WERI-Rb-1 (cell line): ENCODE measurements around the gene NEURL1.

Experiments used
- DNase-seq: peaks from one replicate; pipeline ENCODE4 v3.0.0-alpha.2; 2020
- H3K27ac ChIP-seq: fragments of 250-450 bp; sonication (Bioruptor Pico); 2 replicates; pipeline ENCODE4 v1.5.1; 2020; ENCODE audit warnings: mild to moderate bottlenecking, moderate library complexity
- H3K27me3 ChIP-seq: fragments of 250-450 bp; sonication (Bioruptor Pico); 2 replicates; pipeline ENCODE4 v1.5.1; 2021; ENCODE audit warnings: mild to moderate bottlenecking, low read depth, moderate library complexity; ENCODE audit not compliant: insufficient read depth, severe bottlenecking
- H3K36me3 ChIP-seq: fragments of 250-450 bp; sonication (Bioruptor Pico); 2 replicates; pipeline ENCODE4 v1.5.1; 2020; ENCODE audit warnings: mild to moderate bottlenecking, moderate library complexity
- H3K4me3 ChIP-seq: 2 replicates; pipeline ENCODE4 v1.5.1; 2011; ENCODE audit warnings: low read depth, mild to moderate bottlenecking, control low read depth, low read length
- H3K9me3 ChIP-seq: fragments of 250-450 bp; sonication (Bioruptor Pico); 2 replicates; pipeline ENCODE4 v1.5.1; 2021; ENCODE audit warnings: mild to moderate bottlenecking, moderate library complexity; ENCODE audit not compliant: severe bottlenecking
- CTCF ChIP-seq: IDR thresholded peaks from 2 replicates; pipeline ENCODE4 v1.5.1; 2011; ENCODE audit warnings: low read depth, mild to moderate bottlenecking, control low read depth, inconsistent platforms, low read length

Gene NEURL1

GRCh38 chr10:103566536-103566935 is 73.0 kb downstream of the NEURL1 start:
- TF ChIP-seq CTCF = no peak
- H3K9me3 ChIP-seq = no peaks in the 10 kb centered on the region
- no peaks in the 10 kb centered on the region for H3K27me3 ChIP-seq
- peaks cover 6% of the 10 kb centered on the region for H3K36me3 ChIP-seq
- H3K4me3 ChIP-seq = no peak overlapping the region
- DNase-seq = no peak
- no peak overlapping the region for H3K27ac ChIP-seq

DNA sequence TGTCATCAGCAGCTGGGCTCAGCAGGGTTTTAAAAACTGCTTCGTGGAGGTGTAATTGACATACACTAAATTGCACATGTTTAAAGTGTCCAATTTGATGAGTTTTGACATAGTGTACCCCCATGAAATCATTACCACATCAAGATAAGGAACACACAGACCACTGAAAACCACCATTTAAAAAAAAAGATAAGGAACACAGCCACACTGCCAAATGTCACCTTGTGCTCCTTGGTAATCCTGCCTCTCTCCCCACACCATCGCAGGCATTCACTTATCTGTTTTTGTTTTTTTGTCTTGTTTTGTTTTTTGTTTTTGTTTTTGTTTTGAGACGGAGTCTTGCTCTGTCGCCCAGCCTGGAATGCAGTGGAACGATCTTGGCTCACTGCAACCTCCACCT is 75.0 kb downstream of the NEURL1 start:
- H3K4me3 ChIP-seq = no peak overlapping the region
- TF ChIP-seq CTCF = no peak
- H3K36me3 ChIP-seq = peaks cover 24% of the 10 kb centered on the region
- no peak overlapping the region for H3K27ac ChIP-seq
- no peaks in the 10 kb centered on the region for H3K9me3 ChIP-seq
- H3K27me3 ChIP-seq = no peaks in the 10 kb centered on the region
- DNase-seq = no peak

GRCh38 chr10:103569896-103570295 is 76.4 kb downstream of the NEURL1 start:
- Histone ChIP-seq H3K27me3 (no peaks in the 10 kb centered on the region), H3K9me3 (no peaks in the 10 kb centered on the region), H3K4me3 (no peak overlapping the region), H3K27ac (no peak overlapping the region), H3K36me3 (peaks cover 24% of the 10 kb centered on the region)
- DNase-seq = no peak
- TF ChIP-seq CTCF = no peak

DNA sequence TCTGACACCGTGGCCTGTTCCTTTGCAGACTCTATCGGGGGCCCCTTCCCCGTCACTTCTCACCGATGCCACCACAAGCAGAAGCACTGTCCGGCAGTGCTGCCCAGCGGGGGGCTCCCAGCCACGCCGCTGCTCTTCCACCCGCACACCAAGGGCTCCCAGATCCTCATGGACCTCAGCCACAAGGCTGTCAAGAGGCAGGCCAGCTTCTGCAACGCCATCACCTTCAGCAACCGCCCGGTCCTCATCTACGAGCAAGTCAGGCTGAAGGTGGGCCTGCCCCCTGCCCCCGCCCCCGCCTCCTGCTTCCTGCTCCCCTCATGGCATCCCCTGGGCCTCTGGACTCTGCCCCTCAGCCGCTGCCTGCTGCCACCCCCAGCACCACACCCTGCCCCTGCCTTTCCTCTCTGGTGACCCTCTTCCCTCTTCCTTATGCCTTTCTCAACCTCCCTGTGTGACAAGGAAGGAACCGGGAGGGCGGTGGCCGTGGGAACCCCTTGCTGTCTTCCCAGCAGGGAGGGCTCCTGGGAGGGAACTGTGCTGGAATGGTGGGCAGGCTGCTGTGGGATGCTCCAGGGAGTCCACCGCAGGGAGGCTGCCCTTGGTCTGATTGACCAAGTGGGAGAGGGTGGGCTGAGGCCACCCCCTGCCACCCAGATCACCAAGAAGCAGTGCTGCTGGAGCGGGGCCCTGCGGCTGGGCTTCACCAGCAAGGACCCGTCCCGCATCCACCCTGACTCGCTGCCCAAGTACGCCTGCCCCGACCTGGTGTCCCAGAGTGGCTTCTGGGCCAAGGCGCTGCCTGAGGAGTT is 77.5 kb downstream of the NEURL1 start:
- TF ChIP-seq CTCF = no peak
- DNase-seq = no peak
- H3K9me3 ChIP-seq = no peaks in the 10 kb centered on the region
- H3K36me3 ChIP-seq = peaks cover 24% of the 10 kb centered on the region
- no peak overlapping the region for H3K27ac ChIP-seq
- H3K27me3 ChIP-seq = no peaks in the 10 kb centered on the region
- no peak overlapping the region for H3K4me3 ChIP-seq

DNA sequence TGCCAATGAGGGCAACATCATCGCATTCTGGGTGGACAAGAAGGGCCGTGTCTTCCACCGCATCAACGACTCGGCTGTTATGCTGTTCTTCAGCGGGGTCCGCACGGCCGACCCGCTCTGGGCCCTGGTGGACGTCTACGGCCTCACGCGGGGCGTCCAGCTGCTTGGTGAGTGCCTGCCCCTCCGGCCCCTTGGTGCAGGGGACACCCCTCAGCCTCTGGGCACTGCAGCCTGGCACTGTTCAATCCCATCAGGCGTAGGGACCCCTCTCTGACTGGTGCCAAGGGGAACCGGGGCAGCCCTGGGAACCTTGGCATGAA is 78.1 kb downstream of the NEURL1 start:
- no peak overlapping the region for H3K27ac ChIP-seq
- H3K27me3 ChIP-seq = no peaks in the 10 kb centered on the region
- H3K4me3 ChIP-seq = no peak overlapping the region
- TF ChIP-seq CTCF = no peak
- DNase-seq = no peak
- no peaks in the 10 kb centered on the region for H3K9me3 ChIP-seq
- peaks cover 24% of the 10 kb centered on the region for H3K36me3 ChIP-seq
